ENCODE measurements around the gene THAP10. TPM values are rescaled to one million over a fixed set of nuclear protein-coding genes. Genes with fewer than 3 reads are reported as not detected.
"Not testable (repeated sequence)": the region's sequence is repeated elsewhere in the genome, so short reads cannot be mapped to it uniquely, and the experiment has no call there.

The THAP10 gene
- polyA plus RNA-seq, 1 donor from 2014 or later = 6.6 TPM

DNA sequence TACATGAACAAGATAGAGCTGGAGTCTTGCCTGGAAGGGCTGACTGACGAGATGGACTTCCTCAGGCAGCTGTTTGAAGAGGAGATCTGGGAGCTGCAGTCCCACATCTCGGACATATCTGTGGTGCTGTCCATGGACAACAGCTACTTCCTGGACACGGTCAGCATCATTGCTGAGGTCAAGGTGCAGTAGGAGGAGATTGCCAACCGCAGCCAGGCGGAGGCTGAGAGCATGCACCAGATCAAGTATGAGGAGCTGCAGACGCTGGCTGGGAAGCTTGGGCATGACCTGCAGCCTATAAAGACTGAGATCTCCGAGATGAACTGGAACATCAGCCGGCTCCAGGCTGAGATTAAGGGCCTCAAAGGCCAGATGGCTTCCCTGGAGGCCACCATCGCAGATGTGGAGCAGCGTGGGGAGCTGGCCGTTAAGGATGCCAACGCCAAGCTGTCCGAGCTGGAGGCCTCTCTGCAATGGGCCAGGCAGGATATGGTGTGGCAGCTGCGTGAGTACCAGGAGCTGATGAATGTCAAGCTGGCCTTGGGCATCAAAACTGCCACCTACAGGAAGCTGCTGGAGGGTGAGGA is 32.8 kb downstream of the THAP10 start:
- no peaks in the 10 kb centered on the region for H3K36me3 ChIP-seq (ENCODE audit: insufficient read depth, low read length)
- no peaks in the 10 kb centered on the region for H3K9me2 ChIP-seq (ENCODE audit: insufficient read depth, low read length)
- H3K27ac ChIP-seq (ENCODE audit: low read length) = no peak overlapping the region
- H3K9me3 ChIP-seq (ENCODE audit: low read length) = no peaks in the 10 kb centered on the region
- no peak overlapping the region for H2AFZ ChIP-seq (ENCODE audit: low read depth, low read length)
- H3K4me2 ChIP-seq (ENCODE audit: low read length) = no peak overlapping the region
- no peaks in the 10 kb centered on the region for H4K20me1 ChIP-seq (ENCODE audit: insufficient read depth)
- TF ChIP-seq EP300 (conservative IDR thresholded peaks at IDR 0.05; ENCODE audit: poor library complexity, severe bottlenecking) = no peak
- no peak for TF ChIP-seq SMC3 (conservative IDR thresholded peaks at IDR 0.05; ENCODE audit: poor library complexity)
- TF ChIP-seq POLR2AphosphoS5 (IDR thresholded peaks at IDR 0.05) = no peak
- TF ChIP-seq, protein P1, sequence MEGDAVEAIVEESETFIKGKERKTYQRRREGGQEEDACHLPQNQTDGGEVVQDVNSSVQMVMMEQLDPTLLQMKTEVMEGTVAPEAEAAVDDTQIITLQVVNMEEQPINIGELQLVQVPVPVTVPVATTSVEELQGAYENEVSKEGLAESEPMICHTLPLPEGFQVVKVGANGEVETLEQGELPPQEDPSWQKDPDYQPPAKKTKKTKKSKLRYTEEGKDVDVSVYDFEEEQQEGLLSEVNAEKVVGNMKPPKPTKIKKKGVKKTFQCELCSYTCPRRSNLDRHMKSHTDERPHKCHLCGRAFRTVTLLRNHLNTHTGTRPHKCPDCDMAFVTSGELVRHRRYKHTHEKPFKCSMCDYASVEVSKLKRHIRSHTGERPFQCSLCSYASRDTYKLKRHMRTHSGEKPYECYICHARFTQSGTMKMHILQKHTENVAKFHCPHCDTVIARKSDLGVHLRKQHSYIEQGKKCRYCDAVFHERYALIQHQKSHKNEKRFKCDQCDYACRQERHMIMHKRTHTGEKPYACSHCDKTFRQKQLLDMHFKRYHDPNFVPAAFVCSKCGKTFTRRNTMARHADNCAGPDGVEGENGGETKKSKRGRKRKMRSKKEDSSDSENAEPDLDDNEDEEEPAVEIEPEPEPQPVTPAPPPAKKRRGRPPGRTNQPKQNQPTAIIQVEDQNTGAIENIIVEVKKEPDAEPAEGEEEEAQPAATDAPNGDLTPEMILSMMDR (IDR thresholded peaks at IDR 0.05; ENCODE audit: poor library complexity, severe bottlenecking) = no peak
- no peak for TF ChIP-seq MXI1 (conservative IDR thresholded peaks at IDR 0.05; ENCODE audit: poor library complexity, severe bottlenecking)
- no peak for TF ChIP-seq EZH2 (IDR thresholded peaks at IDR 0.05; ENCODE audit: borderline replicate concordance, insufficient read depth, low read length, poor library complexity, severe bottlenecking)
- no peak for TF ChIP-seq TAF1 (IDR thresholded peaks at IDR 0.05; ENCODE audit: low read depth)
- TF ChIP-seq, protein P2, sequence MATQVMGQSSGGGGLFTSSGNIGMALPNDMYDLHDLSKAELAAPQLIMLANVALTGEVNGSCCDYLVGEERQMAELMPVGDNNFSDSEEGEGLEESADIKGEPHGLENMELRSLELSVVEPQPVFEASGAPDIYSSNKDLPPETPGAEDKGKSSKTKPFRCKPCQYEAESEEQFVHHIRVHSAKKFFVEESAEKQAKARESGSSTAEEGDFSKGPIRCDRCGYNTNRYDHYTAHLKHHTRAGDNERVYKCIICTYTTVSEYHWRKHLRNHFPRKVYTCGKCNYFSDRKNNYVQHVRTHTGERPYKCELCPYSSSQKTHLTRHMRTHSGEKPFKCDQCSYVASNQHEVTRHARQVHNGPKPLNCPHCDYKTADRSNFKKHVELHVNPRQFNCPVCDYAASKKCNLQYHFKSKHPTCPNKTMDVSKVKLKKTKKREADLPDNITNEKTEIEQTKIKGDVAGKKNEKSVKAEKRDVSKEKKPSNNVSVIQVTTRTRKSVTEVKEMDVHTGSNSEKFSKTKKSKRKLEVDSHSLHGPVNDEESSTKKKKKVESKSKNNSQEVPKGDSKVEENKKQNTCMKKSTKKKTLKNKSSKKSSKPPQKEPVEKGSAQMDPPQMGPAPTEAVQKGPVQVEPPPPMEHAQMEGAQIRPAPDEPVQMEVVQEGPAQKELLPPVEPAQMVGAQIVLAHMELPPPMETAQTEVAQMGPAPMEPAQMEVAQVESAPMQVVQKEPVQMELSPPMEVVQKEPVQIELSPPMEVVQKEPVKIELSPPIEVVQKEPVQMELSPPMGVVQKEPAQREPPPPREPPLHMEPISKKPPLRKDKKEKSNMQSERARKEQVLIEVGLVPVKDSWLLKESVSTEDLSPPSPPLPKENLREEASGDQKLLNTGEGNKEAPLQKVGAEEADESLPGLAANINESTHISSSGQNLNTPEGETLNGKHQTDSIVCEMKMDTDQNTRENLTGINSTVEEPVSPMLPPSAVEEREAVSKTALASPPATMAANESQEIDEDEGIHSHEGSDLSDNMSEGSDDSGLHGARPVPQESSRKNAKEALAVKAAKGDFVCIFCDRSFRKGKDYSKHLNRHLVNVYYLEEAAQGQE (IDR thresholded peaks at IDR 0.05; ENCODE audit: borderline replicate concordance) = no peak
- no peak for TF ChIP-seq RAD21 (conservative IDR thresholded peaks at IDR 0.05)
- H3F3A ChIP-seq (ENCODE audit: insufficient read depth, low read length, poor library complexity, severe bottlenecking) = no peaks in the 10 kb centered on the region
- H3K9ac ChIP-seq (ENCODE audit: low read length) = no peak overlapping the region
- no peaks in the 10 kb centered on the region for H3K79me2 ChIP-seq (replicated peaks; ENCODE audit: insufficient read depth, low read length)
- H3K27me3 ChIP-seq (ENCODE audit: insufficient read depth, low read depth, low read length) = no peaks in the 10 kb centered on the region
- no peak overlapping the region for H3K4me3 ChIP-seq (ENCODE audit: low read length)

DNA sequence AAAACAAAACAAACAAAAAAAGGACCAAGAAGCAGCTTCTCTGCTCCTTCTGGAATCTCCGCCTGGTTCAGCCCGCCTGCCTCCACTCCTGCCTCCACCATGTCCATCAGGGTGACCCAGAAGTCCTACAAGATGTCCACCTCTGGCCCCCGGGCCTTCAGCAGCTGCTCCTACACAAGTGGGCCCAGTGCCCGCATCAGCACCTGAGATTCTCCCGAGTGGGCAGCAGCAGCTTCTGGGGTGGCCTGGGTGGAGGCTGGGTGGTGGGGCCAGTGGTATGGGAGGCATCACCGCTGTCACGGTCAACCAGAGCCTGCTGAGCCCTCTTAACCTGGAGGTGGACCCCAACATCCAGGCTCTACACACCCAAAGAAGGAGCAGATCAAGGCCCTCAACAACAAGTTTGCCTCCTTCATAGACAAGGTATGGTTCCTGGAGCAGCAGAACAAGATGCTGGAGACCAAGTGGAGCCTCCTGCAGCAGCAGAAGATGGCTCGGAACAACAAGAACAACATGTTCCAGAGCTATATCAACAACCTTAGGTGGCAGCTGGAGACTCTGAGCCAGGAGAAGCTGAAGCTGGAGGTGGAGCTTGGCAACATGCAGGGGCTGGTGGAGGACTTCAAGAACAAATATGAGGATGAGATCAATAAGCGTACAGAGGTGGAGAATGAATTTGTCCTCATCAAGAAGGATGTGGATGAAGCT is 33.5 kb downstream of the THAP10 start:
- H3K4me2 ChIP-seq (ENCODE audit: low read length); H4K20me1 ChIP-seq (ENCODE audit: insufficient read depth); H2AFZ ChIP-seq (ENCODE audit: low read depth, low read length); H3K9me2 ChIP-seq (ENCODE audit: insufficient read depth, low read length); H3K27me3 ChIP-seq (ENCODE audit: insufficient read depth, low read depth, low read length); H3F3A ChIP-seq (ENCODE audit: insufficient read depth, low read length, poor library complexity, severe bottlenecking); H3K9ac ChIP-seq (ENCODE audit: low read length); H3K4me3 ChIP-seq (ENCODE audit: low read length); H3K27ac ChIP-seq (ENCODE audit: low read length); H3K79me2 ChIP-seq (replicated peaks; ENCODE audit: insufficient read depth, low read length); H3K9me3 ChIP-seq (ENCODE audit: low read length); H3K36me3 ChIP-seq (ENCODE audit: insufficient read depth, low read length): not testable (repeated sequence)

Measured in neural cell (in vitro differentiated cells).